NCI-H510A treated with DMSO at 0.1 percent for 48 hours (cell line): ENCODE measurements around the gene SCN1B.
"Not testable (repeated sequence)": the region's sequence is repeated elsewhere in the genome, so short reads cannot be mapped to it uniquely, and the experiment has no call there.

Experiments used
- DNase-seq: peaks from one replicate; lab custom pipeline; 2025; lab: John Stamatoyannopoulos, UW

Gene SCN1B

DNA sequence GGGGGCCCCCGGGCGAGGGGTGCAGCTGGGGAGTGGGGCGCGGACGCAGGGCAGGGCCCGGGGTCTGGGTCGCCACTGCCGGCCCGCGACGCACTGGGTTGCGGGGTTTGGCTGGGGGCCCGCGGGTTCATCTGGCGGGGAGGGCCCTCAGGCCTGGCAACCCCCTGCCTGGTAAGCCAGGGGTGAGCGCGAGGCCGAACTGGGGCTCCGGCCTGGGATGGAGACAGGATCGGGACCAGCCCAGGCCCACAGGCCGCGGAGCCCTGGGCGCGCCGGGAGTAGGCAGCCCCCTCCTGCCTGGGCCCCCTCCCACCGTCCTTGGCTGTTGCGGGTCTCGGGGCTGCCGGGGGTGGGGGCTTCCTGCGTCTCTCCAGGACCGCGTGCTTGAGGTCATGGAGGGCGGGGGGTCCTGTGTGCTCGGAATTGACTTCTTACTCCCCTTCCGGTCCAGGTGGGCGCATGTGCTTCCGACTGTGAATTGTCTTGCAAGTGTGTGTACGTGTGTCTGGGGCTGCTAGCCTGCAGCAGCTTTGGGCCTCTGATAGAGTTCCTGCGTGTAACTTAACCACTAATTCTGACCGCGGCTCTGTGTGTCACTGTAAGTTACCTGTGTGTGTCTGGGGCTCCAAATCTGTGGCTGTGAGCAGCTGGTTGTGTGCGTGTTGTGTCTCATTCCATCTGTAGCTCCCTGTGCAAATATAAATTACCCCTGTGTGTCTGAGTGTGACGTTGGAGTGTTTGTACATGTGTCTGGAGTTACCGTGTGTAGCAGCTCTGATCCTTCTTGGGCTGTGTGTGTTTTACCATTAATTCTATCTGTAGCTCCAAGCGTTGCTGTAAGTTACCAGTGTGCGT is 29.4 kb upstream of the SCN1B start:
- DNase-seq: peak; percentile 53

DNA sequence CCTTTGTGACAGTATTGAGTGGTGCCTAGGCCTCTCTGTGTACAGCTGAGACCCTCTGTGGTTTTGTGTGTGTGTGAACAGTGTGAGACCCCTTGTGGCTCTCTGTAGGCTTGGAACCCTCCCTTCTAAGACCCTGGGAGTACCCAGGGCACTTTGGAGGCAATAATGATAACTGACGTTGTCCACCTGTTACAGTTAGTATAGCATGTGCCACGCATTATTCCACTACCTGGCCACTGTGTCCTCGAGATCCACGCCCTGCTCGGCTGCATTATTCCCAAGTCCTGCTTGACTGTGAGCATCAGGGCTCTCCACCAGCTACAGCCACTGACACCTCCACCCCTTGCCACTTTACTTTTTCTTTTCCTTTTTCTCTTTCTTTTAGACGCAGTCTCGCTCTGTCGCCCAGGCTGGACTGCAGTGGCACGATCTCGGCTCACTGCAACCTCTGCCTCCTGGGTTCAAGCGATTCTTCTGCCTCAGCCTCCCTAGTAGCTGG is 28.2 kb upstream of the SCN1B start:
- DNase-seq: no peak

DNA sequence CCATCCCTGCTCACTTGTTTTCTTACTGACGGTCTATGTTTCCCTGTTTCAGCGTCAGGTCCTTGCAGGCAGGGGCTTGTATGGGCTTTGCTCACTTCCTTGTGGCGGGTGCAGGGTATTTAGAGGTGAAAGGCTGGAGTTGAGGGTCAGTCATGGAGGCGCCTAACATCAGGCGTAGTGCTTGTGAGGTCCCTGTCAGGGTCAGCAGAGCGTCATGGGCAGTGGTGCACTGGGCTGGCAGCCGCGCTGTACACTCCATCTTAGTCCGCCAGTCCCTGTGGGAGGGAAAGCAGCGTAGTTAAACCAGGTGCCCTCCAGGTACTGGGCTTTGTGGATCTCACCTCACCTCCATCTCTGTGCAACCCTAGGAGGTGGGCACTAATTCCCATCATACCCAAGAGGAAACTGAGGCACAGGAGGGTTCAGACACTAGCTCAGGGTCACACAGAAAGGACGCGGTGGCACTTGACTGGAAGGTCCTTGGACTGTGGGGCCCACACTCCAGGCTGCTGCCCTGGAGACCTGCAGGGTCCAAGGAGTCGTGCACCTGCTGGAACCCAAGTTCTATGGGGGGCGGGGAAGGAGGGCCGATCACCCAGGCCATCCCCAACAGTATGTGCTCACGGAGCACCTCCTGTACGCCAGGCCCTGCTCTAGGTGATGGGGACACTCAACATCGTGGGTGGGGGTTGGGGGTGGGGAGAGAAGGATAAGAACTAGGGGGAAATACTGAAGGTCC is 25.6 kb upstream of the SCN1B start:
- no peak for DNase-seq

DNA sequence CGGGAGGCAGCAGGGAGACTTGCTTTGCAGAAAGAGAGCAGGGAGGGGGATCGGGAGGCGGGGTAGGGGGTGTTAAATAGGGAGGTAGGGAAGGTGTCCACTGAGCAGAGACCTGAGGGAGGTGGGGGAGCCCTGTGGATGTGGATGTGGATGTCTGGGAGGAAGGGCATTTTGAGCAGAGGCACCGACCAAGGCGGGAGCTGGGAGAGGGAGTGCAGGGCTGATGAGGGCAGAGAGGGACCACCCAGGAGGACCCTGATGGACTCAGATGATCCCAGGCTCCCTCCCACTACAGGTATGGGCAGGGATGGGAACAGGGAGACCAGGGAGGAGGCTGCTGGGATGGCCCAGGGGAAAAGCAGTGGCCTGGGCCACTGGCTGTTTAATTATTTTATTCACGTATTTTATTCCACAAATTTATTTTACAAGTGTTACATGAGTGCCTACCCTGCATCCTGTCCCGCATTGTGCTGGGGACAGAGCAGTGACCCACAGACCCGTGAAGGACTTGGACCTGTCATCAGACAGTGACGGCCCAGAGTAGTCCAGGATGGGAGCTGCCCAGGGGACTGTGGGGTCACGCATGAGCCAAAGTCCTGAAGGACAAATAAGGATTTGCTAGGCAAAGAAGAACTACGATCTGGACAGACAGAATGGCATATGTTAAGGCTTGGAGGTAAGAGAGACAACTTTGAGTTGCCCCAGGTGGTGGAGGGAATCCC is 24.9 kb upstream of the SCN1B start:
- no peak for DNase-seq

DNA sequence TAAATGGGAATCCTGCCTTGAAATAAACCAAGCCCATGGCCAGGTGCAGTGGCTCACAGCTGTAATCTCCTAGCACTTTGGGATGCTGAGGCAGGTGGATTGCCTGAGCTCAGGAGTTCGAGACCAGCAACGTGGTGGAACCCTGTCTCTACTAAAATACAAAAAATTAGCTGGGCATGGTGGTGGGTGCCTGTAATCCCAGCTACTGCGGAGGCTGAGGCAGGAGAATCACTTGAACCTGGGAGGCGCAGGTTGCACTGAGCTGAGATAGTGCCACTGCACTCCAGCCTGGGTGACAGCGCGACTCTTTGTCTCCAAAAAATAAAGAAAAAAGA is 24.3 kb upstream of the SCN1B start:
- not testable (repeated sequence) for DNase-seq

DNA sequence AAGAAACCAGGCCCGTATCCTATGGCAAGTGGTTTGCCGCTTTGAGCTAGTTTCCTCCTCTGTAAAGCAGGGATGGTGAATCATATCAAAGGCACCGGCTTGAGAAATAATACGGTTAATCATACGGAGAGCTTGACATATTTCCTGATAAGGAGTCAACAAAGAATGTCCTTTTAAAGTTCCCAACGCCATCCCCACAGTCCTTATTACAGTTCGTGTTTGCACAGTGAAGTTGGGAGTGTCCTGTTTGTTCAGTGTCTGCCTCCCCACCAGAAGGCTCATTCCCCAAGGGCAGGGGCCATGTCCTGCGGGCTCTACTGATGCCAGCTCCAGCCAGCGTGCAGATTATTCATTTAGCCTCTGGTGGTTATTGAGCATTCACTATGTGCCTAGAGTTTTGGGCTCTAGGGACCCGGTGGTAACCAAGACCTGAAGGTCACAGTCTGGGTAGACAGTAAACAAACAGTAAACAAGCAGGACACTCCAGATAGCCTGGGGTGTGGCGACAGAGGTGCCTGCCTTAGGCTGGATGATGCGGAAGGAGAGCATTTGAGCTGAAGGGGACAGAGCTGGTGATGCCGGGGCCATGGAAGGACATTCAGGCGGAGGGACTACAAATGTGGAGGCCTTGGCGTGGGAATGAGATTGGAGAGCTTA is 23.8 kb upstream of the SCN1B start:
- peak; percentile 32 for DNase-seq

DNA sequence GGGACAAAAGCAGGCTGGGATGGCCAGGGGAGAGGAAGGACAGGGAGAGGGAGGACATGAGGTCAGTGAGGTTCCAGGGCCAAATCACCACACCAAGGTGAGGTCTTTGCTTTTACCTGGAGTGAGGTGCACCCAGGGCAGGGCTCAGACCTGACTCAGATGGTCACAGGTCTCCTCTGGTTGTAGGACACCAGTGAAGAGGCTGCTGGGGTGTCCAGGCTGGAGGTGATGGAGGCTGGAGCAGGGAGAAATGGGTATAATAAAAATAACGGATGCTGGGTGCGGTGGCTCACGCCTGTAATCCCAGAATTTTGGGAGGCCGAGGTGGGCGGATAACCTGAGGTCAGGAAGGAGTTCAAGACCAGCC is 23.3 kb upstream of the SCN1B start:
- DNase-seq: no peak

DNA sequence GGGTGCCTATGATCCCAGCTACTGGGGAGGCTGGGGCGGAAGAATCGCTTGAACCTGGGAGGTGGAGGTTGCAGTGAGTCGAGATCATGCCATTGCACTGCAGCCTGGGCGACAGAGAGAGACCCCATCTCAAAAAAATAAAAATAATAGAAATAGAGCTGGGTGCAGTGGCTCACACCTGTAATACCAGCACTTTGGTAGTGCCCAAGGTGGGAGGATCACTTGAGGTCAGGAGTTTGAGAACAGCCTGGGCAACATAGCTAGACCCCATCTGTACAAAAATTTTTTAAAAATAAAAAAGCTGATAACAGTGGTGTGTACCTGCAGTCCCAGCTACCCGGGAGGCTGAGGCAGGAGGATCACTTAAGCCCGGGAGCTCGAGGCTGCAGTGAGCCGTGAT is 22.8 kb upstream of the SCN1B start:
- DNase-seq: not testable (repeated sequence)

DNA sequence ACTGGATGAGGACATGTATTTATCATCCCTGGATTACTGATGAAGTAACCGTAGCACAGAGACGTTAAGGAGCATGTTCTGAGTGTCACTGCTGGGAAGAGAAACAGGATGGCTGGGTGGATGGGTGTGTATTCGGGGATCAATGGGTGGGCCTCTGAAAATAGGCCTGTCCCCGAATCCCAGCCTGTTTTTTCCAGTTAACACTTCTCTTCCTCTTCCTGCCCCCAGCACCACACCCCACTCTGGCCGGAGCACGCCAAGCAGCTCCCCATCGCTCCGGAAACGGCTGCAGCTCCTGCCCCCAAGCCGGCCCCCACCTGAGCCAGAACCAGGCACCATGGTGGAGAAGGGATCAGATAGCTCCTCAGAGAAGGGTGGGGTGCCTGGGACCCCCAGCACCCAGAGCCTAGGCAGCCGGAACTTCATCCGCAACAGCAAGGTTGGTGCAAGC is 21.4 kb upstream of the SCN1B start:
- DNase-seq: no peak

DNA sequence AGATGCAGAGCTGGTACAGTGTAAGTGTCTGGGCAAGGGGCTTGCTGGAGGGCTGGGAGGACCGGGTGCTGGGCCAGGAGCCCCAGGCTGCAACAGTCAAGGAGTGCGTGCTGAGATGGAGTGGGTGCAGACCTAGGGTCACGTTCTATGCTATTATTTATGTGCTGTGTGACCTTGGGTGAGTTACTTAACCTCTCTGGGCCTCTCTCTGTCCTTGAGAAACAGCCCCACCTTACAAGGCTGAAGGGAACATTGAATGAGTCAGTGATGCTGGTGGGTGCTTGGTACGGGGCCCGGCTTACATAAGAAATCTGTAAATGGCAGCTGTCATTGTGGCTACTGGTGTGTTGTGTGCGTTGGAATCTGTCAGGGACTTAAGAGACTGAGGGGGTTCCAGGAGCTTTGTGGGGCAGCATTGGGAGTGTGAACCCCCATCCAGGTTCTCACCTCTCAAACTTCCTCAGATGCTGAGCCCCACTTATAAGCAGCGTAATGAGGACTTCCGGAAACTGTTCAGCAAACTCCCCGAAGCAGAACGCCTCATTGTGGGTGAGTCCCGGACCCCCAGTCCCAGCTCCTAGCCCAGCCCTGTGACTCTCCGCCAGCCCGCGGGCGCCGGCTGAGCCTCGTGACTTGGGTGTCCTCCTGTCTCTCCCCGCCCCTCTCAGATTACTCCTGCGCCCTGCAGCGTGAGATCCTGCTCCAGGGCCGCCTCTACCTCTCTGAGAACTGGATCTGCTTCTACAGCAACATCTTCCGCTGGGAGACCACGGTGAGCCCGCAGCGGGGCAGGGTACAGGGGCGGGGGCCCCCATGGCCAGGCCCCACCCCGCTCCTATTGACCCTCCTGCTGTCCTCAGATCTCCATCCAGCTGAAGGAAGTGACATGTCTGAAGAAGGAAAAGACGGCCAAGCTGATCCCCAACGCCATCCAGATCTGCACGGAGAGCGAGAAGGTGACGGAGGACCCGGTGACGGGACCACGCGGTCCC is 20.6 kb upstream of the SCN1B start:
- no peak for DNase-seq

DNA sequence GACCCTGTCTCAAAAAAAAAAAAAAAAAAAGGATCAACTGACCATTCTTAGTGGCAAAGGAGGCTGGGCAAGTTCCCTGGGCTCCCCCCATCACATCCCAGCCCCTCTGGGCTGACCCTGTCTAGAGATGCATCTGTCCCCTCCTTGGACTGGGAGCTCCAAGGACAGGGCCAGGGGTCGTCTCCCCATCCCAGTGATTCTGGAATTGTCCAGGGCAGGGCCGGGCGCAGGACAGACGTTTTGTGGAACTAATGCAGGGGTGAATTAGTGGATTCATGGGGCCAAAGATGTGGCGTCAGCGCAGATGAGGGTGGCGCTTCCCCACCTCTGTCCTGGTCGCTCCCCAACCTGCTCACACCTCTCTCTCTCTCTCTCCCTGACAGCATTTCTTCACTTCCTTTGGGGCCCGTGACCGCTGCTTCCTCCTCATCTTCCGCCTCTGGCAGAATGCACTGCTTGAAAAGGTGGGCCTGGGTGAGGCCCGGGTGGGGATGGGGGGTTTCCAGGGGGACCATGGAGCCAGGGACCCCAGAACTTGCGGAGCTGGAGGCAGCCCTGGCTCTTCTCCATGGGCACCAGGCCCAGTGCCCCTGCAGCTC is 19.1 kb upstream of the SCN1B start:
- no peak for DNase-seq

DNA sequence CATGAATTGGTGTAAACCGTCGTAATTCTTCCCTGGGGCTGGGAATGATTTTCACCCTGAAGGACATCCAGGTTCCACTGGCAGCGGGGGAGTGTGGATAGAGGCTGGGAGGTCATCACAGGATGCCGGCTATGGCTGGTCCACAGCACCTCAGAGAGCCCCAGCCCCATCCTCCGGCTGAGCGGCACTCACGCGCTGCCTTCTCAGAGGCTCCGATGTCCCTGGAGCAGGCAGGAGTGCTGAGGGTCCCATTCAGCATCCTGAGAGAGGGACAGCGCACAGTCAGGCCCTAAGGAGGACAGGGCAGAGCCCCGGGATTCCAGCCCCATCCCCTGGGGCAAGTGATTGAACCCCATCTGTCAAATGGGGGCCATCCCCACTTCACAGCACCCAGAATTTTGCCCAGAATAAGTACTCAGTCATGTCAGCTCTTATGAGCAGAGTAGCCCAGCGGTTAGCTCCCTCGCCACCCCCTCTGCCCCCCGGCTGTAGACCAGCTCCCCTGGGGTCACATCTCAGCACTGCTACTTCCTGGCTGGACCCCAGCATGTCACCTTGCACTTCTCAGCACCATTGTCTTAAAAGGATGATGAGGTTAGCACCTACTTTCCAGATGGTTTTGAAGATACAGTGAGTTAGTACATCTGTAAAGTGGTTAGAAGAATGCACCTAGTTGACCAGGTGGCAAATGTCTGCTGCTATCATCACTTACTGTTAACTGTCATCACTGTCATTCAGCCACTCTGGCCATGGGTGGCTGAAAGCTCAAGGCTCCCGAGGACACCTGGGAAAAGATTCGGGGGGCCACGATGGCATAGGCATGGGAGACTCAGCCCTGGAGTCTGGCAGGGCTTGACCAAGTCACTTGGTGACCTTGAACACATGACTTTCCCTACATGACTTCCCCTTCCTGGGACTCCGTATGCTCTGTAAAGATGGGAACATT is 18.3 kb upstream of the SCN1B start:
- DNase-seq: no peak

DNA sequence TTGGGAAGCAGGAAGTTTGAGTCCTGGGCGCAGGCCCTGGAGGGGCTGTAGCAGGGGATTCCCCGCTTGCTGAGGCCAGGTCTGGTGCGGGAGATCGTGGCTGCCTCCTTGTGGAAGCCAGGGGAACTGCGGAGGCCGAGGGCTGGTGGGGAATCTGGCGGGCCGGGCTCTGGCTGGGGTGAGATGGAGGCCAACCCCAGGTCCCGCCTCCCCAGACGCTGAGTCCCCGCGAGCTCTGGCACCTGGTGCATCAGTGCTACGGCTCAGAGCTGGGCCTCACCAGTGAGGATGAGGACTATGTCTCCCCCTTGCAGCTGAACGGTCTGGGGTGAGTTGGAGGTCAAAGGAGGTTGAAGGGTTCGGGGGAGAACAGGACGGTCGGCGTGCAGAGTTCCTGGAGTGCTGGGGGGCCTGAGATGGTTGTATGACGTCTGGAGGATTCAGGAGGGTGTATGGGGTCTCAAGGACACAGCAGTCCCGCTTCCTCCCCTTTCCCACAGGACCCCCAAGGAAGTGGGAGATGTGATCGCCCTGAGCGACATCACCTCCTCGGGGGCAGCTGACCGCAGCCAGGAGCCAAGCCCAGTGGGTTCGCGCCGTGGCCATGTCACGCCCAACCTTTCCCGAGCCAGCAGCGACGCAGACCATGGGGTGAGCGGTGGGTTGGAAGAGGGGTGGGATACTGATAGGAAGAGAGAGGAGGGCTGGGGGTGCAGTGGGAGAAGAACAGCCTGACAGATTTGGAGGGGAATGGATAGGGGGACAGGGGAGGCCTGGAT is 17.0 kb upstream of the SCN1B start:
- no peak for DNase-seq

DNA sequence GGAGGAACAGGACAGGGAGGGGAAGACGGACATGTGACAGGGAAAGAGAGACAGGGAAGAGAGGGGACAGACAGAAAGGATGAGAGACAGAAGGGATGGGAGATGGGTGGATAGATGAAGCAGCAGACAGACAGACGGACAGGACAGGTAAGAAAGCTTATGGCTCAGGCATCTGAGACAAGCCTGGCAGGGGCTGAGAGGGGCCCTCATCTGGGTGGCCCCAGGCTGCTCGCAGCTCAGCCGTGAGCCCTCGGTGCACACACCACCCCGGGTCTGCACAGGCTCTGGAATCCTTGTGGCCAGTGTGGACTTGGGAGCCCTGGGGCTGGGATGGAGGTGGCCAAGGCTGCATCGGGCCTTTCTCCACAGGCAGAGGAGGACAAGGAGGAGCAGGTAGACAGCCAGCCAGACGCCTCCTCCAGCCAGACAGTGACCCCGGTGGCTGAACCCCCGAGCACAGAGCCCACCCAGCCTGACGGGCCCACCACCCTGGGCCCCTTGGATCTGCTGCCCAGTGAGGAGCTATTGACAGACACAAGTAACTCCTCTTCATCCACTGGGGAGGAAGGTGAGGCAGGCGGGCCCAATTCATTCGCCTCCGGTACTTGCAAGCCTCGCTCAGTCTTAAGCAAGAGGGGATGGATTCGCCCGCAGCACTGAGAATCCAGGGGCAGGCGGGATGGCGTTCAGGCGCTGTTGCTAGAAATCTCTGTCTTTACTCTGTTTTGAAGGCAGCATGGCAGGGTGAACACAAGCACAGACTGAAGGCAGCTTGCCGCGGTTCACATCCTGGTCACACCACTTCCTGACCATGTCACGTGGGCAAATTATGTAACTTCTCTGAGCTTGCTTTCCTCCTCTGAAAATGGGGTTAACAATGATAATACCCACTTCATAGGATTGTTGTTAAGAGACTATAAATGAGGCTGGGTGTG is 16.2 kb upstream of the SCN1B start:
- DNase-seq: no peak

DNA sequence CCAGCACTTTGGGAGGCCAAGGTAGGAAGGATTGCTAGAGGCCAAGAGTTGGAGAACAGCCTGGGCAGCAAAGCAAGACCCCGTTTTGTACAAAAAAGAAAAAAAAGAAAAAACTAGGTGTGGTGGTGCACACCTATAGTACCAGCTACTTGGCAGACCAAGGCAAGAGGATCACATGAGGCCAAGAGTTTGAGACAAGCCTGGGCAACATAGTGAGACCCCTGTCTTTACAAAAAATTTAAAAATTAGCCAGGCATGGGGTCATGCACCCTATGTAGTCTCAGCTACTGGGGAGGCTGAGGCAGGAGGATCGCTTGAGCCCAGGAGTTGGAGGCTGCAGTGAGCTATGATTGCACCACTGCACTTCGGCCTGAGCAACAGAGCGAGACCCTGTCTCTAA is 15.5 kb upstream of the SCN1B start:
- DNase-seq: not testable (repeated sequence)

DNA sequence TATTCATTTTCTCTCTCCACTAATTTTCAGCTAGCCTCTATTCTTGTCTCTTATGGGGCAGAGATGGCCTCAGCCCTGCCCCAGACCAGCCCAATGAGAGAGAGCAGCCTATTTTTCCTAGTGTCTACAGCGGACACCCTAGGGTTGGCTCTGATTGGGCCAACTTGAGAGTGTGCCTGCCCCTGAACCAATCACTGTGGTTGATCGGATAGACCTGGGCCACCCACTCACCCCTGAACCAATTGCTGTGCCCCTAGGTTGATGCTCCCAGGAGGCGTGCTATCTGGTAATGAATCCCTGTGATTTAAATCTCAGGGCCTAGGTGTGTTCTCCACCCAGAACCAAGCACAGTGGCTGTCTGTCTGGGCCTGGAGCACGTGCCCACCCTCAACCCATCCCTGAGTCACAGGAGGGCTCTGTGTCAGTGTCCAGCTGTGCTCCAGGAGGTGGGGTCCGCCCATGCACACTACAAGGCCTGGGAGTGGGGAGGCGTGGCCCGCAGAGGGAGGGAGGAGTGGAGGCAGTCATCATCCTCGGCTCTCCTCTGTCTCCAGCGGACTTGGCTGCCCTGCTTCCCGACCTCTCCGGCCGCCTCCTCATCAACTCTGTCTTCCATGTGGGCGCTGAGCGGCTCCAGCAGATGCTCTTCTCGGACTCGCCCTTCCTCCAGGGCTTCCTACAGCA is 14.9 kb upstream of the SCN1B start:
- DNase-seq: no peak

DNA sequence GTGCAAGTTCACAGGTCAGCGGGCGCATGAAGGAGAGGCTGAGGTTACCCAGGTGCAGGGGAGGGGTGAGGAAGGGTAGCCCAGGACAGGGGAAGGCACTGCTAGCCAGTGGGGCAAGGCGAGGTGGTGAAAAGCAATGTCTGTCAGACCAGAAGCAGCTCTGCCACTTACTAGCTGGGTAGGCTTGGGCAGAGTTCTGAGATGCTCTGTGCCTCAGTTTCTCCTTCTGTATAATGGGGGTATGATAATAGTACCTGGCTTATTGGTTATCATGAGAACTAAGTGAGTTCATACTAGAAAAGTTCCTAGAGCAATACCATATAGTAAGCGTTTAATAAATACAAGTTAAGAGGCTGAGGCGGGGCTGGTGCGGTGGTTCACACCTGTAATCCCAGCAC is 14.3 kb upstream of the SCN1B start:
- no peak for DNase-seq
